ENCODE results near the gene SNAP23. TPM values are rescaled to one million over a fixed set of nuclear protein-coding genes. Genes with fewer than 3 reads are reported as not detected.

The SNAP23 gene
- 100 to 1,000 TPM in 1 of 4 donors, 10 to 100 TPM in 3; 19.9 to 102 (median 70.7) TPM for total RNA-seq

DNA sequence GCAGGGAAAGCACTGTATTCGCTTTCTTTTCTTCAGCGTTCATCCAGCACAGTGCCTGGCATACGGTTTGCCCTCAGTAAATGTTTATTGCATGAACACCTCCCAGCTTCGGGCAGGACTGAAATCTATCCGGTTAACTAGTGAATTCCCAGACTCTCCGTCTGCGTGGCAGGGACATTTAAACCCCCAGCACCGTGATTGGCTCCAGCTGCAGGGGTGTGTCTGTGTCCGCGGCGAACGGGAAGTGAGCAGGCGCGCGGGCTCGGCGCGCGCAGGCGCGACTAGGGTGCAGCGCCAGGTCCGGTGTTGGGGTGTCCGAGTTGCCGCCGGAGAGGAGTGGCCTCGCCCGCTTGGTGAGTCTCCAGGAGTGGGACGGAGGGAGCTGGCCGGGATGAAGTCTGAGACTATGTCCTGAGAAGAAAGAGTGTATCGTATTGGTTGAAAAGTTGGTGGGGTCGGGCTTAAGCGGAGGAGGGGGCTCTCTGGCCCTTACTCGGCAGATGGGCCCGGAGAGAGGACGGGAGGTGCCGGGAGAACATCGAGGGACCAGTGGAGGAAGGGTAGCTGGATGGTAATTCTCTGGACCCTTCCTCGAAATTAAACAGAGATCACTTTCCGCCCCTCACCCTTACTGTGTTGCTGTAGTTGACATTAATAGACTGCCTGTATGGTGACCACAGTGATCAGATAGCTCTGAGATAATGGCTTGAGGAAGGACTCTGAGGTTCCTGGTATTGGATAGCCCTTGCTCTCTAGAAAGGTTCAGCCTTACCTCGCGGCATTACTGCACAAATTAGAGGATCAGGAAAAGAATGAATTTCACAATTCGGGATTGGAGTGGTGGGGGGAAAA lies at the start of gene SNAP23:
Gene SNAP23, plus strand, starts transcription at position 274 of the 852 bp plus-strand sequence. CDS start 16,213 bp downstream, outside the sequence.
- peak within 1 kb of the TSS; percentile 84 to 96 (median 93) for H3K27ac ChIP-seq
- in situ Hi-C loops (cut with MboI; ENCODE audit: low pct_ligation_motif_present in 1 of 4, low pct_unique_long_range_greater_than_20kb in 1 of 4, low sequenced_read_pairs in 3 of 4), result no loop called here
- peak; percentile 96 for DNase-seq
- H3K9me3 ChIP-seq, result no peaks in the 10 kb centered on the region
- H3K4me3 ChIP-seq, result peak within 1 kb of the TSS; percentile 63 to 82 (median 73)
- 0 to 1% methylated on average over 17 to 43 of the region's 43 CpGs for WGBS, 2 donors (ENCODE audit: low coverage in 1 of 2)
- H3K27me3 ChIP-seq, result no peaks in the 10 kb centered on the region
- peaks cover 8 to 77% (median 41%) of the 10 kb centered on the region in 4 donors for H3K4me1 ChIP-seq
- TF ChIP-seq CTCF (IDR thresholded peaks at IDR 0.05) (no peak), POLR2AphosphoS5 (IDR thresholded peaks at IDR 0.05) (peak; percentile 96 to 97 (median 97)), EP300 (IDR thresholded peaks at IDR 0.05; ENCODE audit: low read depth) (peak; percentile 45), POLR2A (IDR thresholded peaks at IDR 0.05) (peak; percentile 98)
- intact Hi-C loops (cut with DNase I; ENCODE audit: low total_unique reads), result no loop called here
- no peaks in the 10 kb centered on the region for H3K36me3 ChIP-seq

GRCh38 chr15:42447599-42447998 lies 47.8 kb upstream of the SNAP23 start:
- WGBS, 2 donors (ENCODE audit: low coverage in 1 of 2), result 98% methylated on average over 2 of the region's 2 CpGs; no CpG with 5 or more reads in 1 of the 2 donors
- Histone ChIP-seq H3K36me3 (peaks cover 0 to 59% (median 26%) of the 10 kb centered on the region in 4 donors), H3K4me1 (no peaks in the 10 kb centered on the region), H3K4me3 (no peak overlapping the region), H3K9me3 (no peaks in the 10 kb centered on the region), H3K27me3 (no peaks in the 10 kb centered on the region), H3K27ac (no peak overlapping the region)
- TF ChIP-seq POLR2A (IDR thresholded peaks at IDR 0.05) (no peak), CTCF (IDR thresholded peaks at IDR 0.05) (no peak), EP300 (IDR thresholded peaks at IDR 0.05; ENCODE audit: low read depth) (no peak), POLR2AphosphoS5 (IDR thresholded peaks at IDR 0.05) (no peak)
- in situ Hi-C loops (cut with MboI; ENCODE audit: low pct_ligation_motif_present in 1 of 4, low pct_unique_long_range_greater_than_20kb in 1 of 4, low sequenced_read_pairs in 3 of 4) (no loop called here), intact Hi-C loops (cut with DNase I; ENCODE audit: low total_unique reads) (loop anchor here (1.0 kb wide), 1 partner anchor 21 kb away; no protein-coding TSS in a partner anchor)
- no peak for DNase-seq

- no peaks in the 10 kb centered on the region for H3K4me1 ChIP-seq
- no peaks in the 10 kb centered on the region for H3K9me3 ChIP-seq
- H3K36me3 ChIP-seq, result peaks cover 0 to 59% (median 22%) of the 10 kb centered on the region in 4 donors
- H3K27ac ChIP-seq, result no peak overlapping the region
- in situ Hi-C loops (cut with MboI; ENCODE audit: low pct_ligation_motif_present in 1 of 4, low pct_unique_long_range_greater_than_20kb in 1 of 4, low sequenced_read_pairs in 3 of 4), result no loop called here
- intact Hi-C loops (cut with DNase I; ENCODE audit: low total_unique reads), result no loop called here
- TF ChIP-seq CTCF (IDR thresholded peaks at IDR 0.05) (no peak), EP300 (IDR thresholded peaks at IDR 0.05; ENCODE audit: low read depth) (no peak), POLR2A (IDR thresholded peaks at IDR 0.05) (no peak), POLR2AphosphoS5 (IDR thresholded peaks at IDR 0.05) (no peak)
- WGBS, 2 donors (ENCODE audit: low coverage in 1 of 2), result 94 to 96% methylated on average over 5 to 6 of the region's 6 CpGs
- H3K4me3 ChIP-seq, result no peak overlapping the region
- DNase-seq, result no peak
- no peaks in the 10 kb centered on the region for H3K27me3 ChIP-seq
Observed at GRCh38 chr15:42448281-42448680, 47.2 kb upstream of the SNAP23 start.

- 93 to 96% methylated on average over 4 to 13 of the region's 13 CpGs for WGBS, 2 donors (ENCODE audit: low coverage in 1 of 2)
- intact Hi-C loops (cut with DNase I; ENCODE audit: low total_unique reads), result no loop called here
- TF ChIP-seq POLR2A (IDR thresholded peaks at IDR 0.05) (no peak), POLR2AphosphoS5 (IDR thresholded peaks at IDR 0.05) (no peak), CTCF (IDR thresholded peaks at IDR 0.05) (no peak), EP300 (IDR thresholded peaks at IDR 0.05; ENCODE audit: low read depth) (no peak)
- in situ Hi-C loops (cut with MboI; ENCODE audit: low pct_ligation_motif_present in 1 of 4, low pct_unique_long_range_greater_than_20kb in 1 of 4, low sequenced_read_pairs in 3 of 4), result no loop called here
- no peak overlapping the region for H3K27ac ChIP-seq
- H3K4me3 ChIP-seq, result no peak overlapping the region
- no peaks in the 10 kb centered on the region for H3K27me3 ChIP-seq
- peaks cover 0 to 53% (median 18%) of the 10 kb centered on the region in 4 donors for H3K36me3 ChIP-seq
- no peaks in the 10 kb centered on the region for H3K4me1 ChIP-seq
- no peaks in the 10 kb centered on the region for H3K9me3 ChIP-seq
- no peak for DNase-seq
Observed at GRCh38 chr15:42449770-42450424, 45.5 kb upstream of the SNAP23 start.

All from transverse colon (tissue), 4 donors.